ENCODE results near the gene DHRS12. TPM values are rescaled to one million over a fixed set of nuclear protein-coding genes. Genes with fewer than 3 reads are reported as not detected.
A peak's percentile ranks its signal among the peaks of the same experiment; 100 is the strongest.

Gene DHRS12
- total RNA-seq, 1 donor from 2014 or later, result 17.3 TPM

GRCh38 chr13:51805925-51806324 is 2.0 kb upstream of the DHRS12 start:
- no peak overlapping the region for H3K4me3 Mint-ChIP-seq
- TF ChIP-seq CTCF (IDR thresholded peaks at IDR 0.05; ENCODE audit: unreplicated experiment), result no peak
- H3K36me3 Mint-ChIP-seq, result peaks cover 4% of the 10 kb centered on the region
- no peak for DNase-seq (ENCODE audit: low spot score in 2 of 2, unreplicated experiment in 2 of 2)
- H3K9me3 Mint-ChIP-seq, result no peaks in the 10 kb centered on the region
- no peak overlapping the region for H3K27ac Mint-ChIP-seq
- peaks cover 33% of the 10 kb centered on the region for H3K4me1 Mint-ChIP-seq
- no peaks in the 10 kb centered on the region for H3K27me3 Mint-ChIP-seq (ENCODE audit: low read depth)

DNA sequence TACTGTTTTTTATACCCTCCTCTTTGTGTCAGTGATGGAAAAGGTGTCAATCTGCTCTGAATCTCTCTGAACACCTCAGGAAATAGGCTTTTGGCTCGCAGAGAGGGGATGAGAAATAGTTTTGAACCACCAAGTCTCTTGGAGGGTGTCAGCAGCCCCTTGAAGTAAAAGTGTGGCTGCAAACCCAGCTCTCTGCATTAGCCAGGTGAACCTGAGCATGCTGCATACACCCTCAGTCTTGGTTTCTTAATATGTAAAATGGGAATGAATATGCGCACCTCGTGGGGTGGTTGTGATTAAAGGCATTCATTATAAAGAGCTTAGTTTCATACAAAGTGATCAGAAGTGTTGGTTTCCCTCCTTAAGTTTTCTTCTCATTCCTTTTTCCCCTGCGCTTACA is 1.4 kb upstream of the DHRS12 start:
- Mint-ChIP-seq H3K9me3 (no peaks in the 10 kb centered on the region), H3K27ac (no peak overlapping the region), H3K36me3 (peaks cover 4% of the 10 kb centered on the region), H3K4me1 (peaks cover 33% of the 10 kb centered on the region), H3K27me3 (ENCODE audit: low read depth) (no peaks in the 10 kb centered on the region), H3K4me3 (peak overlapping the region; percentile 75)
- no peak for TF ChIP-seq CTCF (IDR thresholded peaks at IDR 0.05; ENCODE audit: unreplicated experiment)
- no peak for DNase-seq (ENCODE audit: low spot score in 2 of 2, unreplicated experiment in 2 of 2)

DNA sequence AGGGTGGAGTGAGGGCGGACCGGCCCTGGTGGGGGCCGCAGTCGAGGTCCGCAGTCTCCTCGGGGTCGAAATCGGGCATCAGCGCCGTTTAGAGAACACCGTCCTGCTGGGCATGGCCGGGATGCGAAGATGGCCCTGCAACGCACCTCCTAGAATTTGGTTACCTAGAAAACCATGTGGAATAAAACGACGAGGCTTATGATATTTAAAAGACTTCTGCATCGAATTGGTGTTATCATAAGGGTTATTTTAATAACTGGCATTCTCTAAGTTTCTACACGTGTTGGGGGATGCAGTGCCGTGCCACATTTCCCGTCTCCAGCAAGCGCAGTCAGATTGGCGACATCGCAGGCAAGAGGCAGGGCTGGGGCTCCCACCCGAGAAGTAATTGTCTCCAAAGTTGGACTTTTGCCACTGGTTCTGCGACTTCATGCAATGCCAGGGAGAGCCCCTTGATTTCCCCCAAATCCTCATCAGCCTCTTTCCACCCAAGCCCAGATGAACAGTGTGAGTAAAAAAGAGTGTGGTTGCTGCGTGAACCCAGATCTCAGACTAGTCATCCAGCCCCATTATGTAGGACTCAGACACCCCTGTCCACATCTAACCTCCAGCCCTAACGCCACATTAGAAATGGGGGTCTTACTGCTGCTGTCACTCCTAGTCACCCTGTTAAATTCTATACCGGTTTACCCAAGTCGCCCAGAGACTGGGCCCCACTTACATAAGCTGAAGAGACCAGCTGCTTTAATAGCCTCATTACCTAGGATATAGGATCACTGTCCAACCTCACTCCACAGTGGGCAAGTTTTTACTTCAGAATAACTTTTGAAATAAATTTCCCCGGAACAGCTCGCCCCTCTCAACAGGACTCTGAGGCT is 571 bp upstream of the DHRS12 start:
- Mint-ChIP-seq H3K36me3 (peaks cover 4% of the 10 kb centered on the region), H3K4me1 (peaks cover 33% of the 10 kb centered on the region), H3K9me3 (no peaks in the 10 kb centered on the region), H3K27ac (peak overlapping the region; percentile 94), H3K27me3 (ENCODE audit: low read depth) (no peaks in the 10 kb centered on the region), H3K4me3 (peak overlapping the region; percentile 75)
- TF ChIP-seq CTCF (IDR thresholded peaks at IDR 0.05; ENCODE audit: unreplicated experiment), result no peak
- DNase-seq (ENCODE audit: low spot score in 2 of 2, unreplicated experiment in 2 of 2), result no peak

GRCh38 chr13:51802631-51803418 is 1.1 kb downstream of the DHRS12 start:
- no peak for DNase-seq (ENCODE audit: low spot score in 2 of 2, unreplicated experiment in 2 of 2)
- Mint-ChIP-seq H3K4me1 (peaks cover 33% of the 10 kb centered on the region), H3K27me3 (ENCODE audit: low read depth) (no peaks in the 10 kb centered on the region), H3K36me3 (no peaks in the 10 kb centered on the region), H3K4me3 (peak overlapping the region; percentile 83), H3K27ac (peak overlapping the region; percentile 95), H3K9me3 (no peaks in the 10 kb centered on the region)
- no peak for TF ChIP-seq CTCF (IDR thresholded peaks at IDR 0.05; ENCODE audit: unreplicated experiment)

GRCh38 chr13:51801631-51802099 is 2.3 kb downstream of the DHRS12 start:
- no peak for DNase-seq (ENCODE audit: low spot score in 2 of 2, unreplicated experiment in 2 of 2)

More at GRCh38 chr13:51801631-51802099, 2.3 kb downstream of the DHRS12 start:
- no peaks in the 10 kb centered on the region for H3K9me3 Mint-ChIP-seq
- H3K27ac Mint-ChIP-seq, result peak overlapping the region; percentile 11
- no peaks in the 10 kb centered on the region for H3K36me3 Mint-ChIP-seq
- TF ChIP-seq CTCF (IDR thresholded peaks at IDR 0.05; ENCODE audit: unreplicated experiment), result no peak
- no peaks in the 10 kb centered on the region for H3K27me3 Mint-ChIP-seq (ENCODE audit: low read depth)
- no peak overlapping the region for H3K4me3 Mint-ChIP-seq
- H3K4me1 Mint-ChIP-seq, result peaks cover 32% of the 10 kb centered on the region

All from mesothelial cell of epicardium (in vitro differentiated cells).